SIG-M5 treated with dmso at 0.1 percent for 504 hours (cell line): Measurements from ENCODE around the gene INSC.

Source experiments
- DNase-seq: peaks from one replicate; lab custom pipeline; 2025; ENCODE audit not compliant: unreplicated experiment; lab: John Stamatoyannopoulos, UW

The INSC gene

GRCh38 chr11:15213471-15214231, 98.9 kb downstream of the INSC start:
- no peak for DNase-seq

- no peak for DNase-seq
Observed at GRCh38 chr11:15215005-15215404, 100.3 kb downstream of the INSC start.

- DNase-seq = no peak
Observed at GRCh38 chr11:15216678-15217077, 102.0 kb downstream of the INSC start.

- no peak for DNase-seq
Observed at GRCh38 chr11:15217416-15217815, 102.7 kb downstream of the INSC start.

- no peak for DNase-seq
Observed at GRCh38 chr11:15222777-15223176, 108.1 kb downstream of the INSC start.

GRCh38 chr11:15223318-15223717, 108.6 kb downstream of the INSC start:
- no peak for DNase-seq

- no peak for DNase-seq
Observed at GRCh38 chr11:15224466-15224865, 109.7 kb downstream of the INSC start.

GRCh38 chr11:15227011-15227410, 112.3 kb downstream of the INSC start:
- DNase-seq = no peak

GRCh38 chr11:15228331-15228849, 113.7 kb downstream of the INSC start:
- no peak for DNase-seq

- no peak for DNase-seq
Observed at GRCh38 chr11:15229069-15229468, 114.3 kb downstream of the INSC start.

- DNase-seq = no peak
Observed at GRCh38 chr11:15232496-15232895, 117.8 kb downstream of the INSC start.

GRCh38 chr11:15233371-15234165, 118.8 kb downstream of the INSC start:
- no peak for DNase-seq

- DNase-seq = no peak
Observed at GRCh38 chr11:15234796-15235195, 120.1 kb downstream of the INSC start.

- no peak for DNase-seq
Observed at GRCh38 chr11:15236559-15236958, 121.8 kb downstream of the INSC start.

- no peak for DNase-seq
Observed at GRCh38 chr11:15238856-15239255, 124.1 kb downstream of the INSC start.

- no peak for DNase-seq
Observed at GRCh38 chr11:15248749-15249148, 134.0 kb downstream of the INSC start.

- DNase-seq = peak; percentile 2
Observed at GRCh38 chr11:15258433-15259165, 143.9 kb downstream of the INSC start.

- no peak for DNase-seq
Observed at GRCh38 chr11:15266999-15267398, 152.3 kb downstream of the INSC start.

- DNase-seq = no peak
Observed at GRCh38 chr11:15268598-15268997, 153.9 kb downstream of the INSC start.

GRCh38 chr11:15275141-15275540, 160.4 kb downstream of the INSC start:
- no peak for DNase-seq

GRCh38 chr11:15276621-15277020, 161.9 kb downstream of the INSC start:
- DNase-seq = peak; percentile 0
